DMS 273 (cell line): ENCODE data around the gene TMEM208.

ENCODE experiments used
- DNase-seq: peaks from one replicate; lab custom pipeline; 2025; ENCODE audit not compliant: unreplicated experiment; lab: John Stamatoyannopoulos, UW

The TMEM208 gene

DNA sequence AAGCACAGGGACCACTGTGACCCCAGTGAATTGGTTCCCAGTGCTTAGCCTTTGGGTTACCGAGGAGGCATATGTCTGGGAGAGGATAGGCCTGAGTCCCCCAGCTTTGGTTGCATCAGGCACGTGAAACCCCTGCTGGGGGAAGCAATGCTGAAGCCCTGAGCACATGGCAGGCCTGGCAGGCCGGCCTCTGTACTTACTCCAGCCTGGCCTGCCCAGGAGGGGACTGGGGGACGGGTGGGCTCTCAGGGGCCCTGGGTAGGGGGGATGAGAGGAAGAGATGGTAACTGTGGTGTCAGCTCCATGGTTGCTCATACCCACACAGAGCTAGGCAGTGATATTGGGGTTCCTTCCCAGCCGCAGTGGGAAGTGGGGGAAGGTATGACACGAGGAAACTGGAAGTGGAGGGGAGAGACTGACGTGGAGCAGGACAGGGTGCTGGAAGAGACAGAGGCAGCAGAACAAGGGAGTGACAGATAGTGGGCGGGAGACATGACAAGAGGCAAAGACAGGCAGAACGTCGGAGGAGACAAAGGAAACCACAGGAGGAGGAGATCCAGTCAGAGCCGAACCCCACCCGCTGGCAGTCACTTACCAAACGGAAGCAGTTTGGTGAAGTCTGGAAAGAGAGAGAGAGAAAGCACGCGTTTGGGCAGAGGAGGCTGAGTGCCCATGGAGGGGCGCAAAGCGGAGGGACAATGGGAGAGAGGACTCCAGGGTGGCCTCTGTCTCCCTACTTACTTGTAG lies 9.1 kb downstream of the TMEM208 start:
- DNase-seq, result no peak

DNA sequence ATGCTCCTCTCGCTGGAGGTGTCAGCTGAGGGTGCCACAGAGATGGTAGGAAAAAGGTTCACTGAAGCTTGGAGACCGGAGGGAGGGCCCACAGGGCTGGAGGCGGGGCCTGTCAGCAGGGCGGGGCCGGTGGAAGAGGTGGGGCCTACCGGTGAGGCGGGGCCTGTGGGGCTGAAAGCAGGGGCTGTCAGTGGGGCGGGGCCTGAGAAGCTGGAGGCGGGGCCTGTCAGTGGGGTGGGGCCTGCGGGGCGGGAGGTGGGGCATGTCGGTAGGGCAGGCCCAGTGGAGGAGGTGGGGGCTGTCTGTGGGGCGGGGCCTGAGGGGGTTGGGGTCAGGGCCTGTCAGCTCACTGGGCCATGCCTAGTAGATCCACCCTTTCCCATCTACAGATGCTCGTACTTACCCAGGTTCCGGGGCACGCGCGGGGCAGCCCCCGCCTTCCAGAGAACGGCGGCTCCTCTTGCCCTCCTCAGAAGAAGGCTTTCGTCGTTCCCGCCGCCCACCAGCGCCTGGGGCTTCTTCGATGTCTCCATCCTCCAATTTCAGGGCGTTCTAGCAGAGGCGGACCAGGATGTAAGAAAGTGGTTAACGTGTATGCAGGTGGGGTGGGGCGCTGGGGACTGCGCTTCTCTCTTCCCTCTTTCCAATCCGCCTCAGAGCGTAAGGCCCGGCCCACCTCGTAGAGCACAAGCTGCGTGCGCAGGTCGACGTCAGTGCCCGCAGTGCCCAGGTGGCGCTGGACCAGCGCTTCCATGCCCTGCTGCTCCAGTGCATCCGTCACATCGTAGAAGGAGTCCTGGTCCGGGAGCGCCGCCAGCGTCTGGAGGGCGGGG lies 9.8 kb downstream of the TMEM208 start:
- peak; percentile 68 for DNase-seq

DNA sequence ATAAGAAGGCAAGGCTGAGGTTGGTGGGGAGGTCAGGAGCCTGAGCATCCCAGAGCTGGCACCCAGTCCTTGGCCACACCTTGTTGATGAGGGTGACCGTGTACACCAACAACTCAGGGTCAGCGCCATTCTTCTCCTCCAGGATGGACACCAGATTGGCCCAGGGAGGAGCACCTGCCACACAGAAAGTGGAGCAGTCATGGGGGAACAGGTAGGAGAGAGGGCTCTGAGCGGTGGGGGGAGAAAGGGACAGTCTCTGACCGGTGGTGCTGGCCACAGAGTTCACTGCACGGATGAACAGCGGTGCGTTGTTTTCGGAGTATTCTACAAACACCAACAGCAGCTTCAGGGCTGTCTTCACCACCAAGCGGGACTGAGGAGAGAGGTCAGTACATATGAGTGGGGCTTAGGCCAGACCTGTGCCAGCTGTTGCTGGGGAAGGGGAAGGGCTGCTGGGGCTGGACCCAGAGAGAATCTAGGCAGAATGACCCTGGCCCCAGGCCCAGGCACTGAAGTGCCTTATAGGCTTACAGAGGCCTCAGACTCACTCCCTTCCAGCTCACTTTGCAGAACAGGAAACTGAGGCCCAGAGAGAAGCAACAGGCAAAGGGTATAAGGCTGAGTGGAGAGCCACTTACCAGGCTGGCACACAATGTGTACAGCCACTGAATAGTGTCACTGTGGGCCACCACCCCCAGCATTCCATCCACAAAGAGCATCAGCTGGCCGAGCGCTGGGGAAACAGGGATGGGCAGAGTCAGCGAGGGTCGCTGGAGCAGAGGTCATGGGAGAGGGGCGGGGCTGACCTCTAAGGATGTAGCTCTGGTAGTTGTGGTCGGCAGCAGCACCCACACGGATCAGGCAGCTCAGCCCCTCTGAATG lies 10.7 kb downstream of the TMEM208 start:
- no peak for DNase-seq

DNA sequence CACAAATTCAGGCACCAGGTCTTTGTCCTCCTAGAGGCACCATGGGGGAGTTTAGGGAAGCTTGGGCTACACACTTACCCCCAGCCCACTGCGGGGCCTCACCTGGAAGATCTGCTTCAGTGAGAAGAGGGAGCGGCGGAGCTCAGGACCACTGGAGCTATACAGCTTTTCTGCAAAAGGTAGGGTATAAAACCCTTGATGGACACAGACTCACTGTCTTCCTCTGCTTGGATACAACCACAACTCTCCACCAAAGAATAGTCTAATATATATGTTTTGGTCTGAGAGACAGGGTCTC lies 11.3 kb downstream of the TMEM208 start:
- DNase-seq, result no peak

DNA sequence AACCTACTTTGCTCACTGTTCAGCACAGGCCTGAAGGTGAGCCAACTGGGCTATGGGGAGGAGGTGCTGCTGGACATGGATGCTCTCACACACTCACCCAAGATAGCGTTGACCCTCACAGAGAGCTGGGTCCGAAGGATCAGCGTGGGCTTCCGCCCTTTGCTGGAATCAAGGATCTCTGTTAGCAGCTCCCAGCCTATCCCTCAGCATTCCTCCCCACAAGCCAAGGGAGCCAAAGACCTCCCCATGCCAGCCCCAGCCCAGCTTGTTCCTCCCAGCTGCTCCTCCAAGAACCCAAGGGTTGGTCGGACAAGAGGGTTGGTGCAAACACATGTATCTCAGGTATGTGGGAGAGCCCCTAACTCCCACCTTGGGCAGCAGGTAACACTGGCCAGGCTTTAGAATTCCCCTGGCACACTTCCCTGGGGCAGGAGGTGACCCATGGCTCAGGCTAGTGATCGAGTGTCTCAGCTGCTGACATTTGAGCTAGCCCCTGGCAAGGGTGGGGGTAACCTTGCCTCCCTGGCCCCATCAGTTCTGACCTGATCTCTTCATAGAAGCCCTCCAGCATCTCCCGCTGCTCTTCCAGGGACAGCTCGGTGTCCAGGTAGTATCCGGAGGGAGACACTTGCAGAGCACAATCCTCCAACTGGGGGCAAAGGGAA lies 12.0 kb downstream of the TMEM208 start:
- no peak for DNase-seq

DNA sequence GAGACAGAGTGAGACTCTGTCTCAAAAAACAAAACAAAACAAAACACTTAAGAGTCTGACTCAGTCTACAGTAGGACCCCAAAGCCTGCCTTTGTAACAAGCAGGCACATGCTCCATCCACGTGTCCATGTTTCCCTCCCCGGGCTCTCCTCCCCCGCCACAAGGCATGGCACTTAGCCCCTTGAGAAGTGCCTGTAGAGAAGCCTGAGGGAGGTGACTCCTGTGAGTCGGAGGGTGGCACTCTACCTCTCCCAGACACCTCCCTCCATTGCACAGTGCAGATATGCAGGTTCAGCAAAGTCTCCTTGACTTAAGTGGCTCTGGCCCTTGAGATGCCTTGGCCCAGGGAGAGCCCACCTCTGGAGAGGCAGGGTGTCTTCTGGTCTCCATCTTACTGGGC lies 13.6 kb downstream of the TMEM208 start:
- DNase-seq, result no peak

DNA sequence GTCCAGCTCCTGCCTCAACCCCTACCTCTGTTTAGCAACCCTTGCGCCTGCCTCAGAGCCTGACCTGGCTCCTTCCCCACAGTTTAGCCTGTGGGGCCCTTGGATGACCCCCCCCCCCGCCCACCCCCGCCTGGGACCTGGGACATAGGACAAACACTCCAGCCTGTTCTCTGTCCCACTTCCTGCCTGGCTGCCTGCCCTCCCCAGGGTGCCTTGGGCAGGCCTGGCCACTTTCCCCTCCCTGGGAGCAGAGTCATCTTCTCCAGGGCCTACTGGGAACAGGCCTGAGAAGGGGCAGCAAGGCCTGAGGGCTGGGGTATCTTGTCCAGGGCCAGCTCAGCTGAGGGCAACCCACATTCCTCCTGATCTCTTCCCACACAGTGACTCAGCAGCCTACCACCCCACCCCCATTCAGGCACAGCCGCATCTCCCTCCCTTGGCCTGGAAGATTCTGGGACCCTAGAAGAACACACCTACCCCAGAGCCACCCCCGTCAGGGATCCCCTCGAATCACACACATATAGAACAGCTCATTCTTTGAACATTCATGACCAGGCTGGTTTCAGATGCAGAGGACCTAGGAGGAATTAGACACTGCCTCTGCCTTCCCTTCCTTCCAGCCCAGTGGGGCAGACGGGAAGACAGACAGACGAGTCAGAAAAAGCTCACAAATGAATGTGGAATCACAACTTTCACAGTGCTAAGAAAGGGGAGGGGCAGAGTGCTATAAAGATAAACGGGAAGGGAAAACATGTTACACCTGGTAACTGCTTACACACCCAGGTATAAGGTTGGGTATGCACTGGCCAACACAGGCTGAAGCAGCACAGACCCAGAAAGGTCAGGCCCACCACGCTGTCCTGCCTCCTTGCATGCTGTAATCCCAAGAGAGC lies 14.3 kb downstream of the TMEM208 start:
- DNase-seq, result no peak

DNA sequence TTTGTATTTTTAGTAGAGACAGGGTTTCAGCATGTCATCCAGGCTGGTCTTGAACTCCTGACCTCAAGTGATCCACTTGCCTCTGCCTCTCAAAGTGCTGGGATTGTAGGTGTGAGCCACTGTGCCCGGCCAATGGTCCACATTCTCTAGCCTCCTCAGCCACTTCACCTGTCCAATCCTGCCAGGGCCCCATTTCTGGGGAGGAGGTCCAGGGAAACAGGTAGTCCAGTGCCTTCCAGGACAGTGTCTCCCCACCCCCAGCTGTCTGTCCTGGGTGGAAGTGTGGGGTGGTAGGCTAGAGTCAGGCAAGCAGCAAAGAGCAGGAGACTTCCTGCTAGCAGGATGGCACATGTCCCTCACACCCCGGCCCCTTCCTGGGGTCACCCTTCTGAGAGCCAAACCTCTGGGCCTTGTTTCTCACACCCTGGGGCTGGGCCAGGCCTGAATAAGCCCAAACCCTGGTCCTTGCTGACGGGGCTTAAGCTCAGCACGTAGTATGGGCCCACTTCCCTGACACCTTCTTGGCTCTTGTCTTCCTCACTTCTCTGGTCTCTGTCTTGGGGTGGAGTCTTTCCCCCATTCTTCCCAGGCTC lies 15.3 kb downstream of the TMEM208 start:
- no peak for DNase-seq

DNA sequence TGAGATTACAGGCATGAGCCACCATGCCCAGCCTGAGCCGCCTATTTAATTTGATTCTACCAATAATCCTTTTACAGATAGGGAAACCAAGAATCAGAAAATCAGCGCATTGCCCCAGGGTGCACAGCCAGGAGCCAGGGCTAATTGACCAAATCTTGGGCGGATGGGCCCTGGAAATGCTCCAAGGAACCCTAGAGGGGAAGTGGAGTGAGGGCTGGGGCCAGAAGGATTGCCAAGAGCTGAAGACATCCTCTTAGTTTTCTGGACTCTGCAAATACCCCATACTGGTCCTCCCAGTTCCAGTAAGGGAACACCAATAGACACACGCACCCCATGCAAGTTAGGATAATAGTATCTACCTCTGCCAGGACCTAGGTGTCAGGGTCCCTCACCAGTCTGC lies 16.6 kb downstream of the TMEM208 start:
- no peak for DNase-seq

DNA sequence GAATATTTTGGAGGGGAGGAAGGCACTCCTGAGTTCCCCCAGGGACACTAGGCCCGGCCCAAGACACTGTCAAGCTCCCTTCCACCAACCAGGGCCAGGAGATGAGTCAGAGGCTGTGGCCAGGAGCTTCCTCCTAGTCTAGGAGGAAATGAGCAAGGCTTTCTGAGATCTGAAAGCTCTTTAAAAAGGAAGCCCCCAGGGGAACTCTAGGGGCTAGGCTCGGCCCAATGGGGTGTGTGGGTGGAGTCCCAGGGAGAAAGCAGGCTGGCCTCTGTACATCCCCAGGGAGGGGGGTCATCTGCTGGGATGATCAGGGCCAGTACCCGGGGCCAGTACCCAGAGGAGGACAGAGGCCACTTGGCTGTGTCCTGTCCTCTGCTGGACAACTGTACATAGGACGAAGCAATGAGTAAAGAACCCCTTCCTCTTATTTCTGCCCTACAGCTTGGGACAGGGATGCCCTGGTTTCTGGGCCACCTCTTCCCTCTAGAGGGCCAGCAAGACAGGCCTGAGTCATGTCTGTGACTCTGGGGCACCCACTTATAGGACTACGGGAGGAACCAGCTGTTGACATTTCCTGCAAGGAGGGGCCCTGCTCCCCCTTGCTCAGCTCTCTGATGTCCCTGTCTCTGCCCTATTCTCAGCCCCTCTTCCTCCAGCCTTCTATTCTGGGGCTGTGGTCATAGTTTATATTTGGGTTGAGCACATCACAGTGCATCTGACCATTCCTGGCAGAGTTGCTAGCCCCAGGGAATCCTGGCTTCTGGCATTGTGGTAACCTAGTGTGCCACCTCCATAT lies 17.7 kb downstream of the TMEM208 start:
- no peak for DNase-seq

DNA sequence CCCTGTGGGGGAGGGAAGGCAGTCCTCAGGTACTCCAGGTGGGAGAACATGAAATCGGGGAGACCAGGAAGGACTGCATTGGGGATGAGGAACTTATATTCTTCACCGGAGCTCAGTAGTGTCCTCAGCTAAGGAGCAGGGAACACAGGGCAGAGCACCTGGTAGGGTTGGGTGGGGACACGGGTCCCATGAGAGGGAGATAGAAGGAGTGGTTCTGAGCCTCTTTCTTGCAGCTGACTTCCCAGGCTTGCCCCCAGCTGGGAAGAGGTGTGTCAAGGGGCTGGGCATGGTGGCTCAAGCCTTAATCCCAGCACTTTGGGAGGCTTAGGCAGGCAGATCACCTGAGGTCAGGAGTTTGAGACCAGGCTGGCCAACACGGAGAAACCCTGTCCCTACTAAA lies 18.3 kb downstream of the TMEM208 start:
- no peak for DNase-seq

DNA sequence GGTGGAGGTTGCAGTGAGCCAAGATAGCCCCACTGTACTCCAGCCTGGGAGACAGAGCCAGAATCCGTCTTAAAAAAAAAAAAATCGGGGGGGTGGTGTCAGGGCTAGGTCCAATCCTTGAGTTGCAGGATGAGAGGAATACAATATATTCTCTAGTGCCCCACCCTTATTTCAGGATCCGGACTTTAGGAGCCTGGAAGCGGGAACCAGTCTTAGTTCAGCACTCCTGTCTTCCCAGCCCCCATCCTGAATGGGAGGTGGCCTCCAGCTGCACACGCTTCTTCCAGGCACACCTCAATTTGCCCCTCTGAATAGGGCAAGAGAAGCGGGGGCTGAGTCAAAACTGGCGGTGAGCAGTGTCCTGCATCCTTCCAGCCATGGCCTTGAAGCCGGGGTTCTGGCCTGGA lies 18.7 kb downstream of the TMEM208 start:
- no peak for DNase-seq

DNA sequence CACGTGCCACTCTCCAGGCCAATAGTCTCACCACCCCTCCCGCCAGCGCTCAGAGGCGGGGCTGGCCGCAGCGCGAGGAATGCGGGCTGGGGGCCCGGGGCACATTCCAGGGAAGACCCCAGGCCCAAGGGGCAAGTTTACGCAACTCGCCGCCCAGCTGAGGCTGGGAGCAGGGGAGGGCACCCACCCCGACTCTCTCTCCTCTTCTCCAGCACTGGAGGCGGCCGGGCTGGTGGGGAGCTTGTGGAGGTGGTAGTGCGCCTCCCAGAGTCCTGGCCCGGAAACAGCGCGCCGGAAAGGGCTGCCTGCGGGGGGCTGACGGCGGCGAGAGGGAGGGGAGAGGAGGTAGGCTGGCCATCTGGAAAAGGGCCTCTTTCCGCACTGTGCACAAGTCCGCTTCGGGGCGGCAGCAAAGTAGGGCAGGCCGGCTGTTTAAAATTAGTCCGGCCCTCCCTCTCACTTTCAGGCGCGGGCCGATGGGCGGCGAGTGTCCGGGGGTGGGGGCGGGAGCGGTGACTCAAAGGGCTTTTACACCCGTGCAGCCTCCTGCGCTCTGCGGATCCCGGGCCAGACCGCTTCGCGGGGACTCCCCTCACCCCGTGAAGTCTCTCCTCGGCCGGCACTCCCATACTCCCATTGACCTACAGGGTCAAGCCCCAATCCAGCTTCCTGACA lies 19.3 kb downstream of the TMEM208 start:
- peak; percentile 92 for DNase-seq

DNA sequence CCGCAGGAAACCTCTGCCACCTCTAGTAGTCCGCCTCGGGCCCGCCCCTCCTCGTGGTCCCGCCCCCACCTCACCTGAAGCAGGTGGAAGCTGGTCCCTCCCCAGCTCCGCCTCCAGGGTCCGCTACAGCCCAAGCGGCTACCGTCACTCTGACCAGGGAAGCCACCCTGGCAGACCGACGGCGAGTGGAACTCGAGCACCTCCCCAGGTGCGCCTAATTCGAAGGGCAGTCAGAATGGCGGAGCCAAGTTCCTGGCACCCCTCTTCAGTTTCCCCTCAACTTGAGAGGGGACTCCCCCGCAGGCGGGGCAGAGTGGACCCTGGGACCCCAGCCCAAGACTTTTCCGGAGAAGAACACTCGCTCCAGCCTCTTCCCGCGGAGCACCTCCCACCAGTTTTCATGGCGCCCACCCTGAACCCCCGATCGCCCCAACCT lies 19.8 kb downstream of the TMEM208 start:
- peak; percentile 63 for DNase-seq

DNA sequence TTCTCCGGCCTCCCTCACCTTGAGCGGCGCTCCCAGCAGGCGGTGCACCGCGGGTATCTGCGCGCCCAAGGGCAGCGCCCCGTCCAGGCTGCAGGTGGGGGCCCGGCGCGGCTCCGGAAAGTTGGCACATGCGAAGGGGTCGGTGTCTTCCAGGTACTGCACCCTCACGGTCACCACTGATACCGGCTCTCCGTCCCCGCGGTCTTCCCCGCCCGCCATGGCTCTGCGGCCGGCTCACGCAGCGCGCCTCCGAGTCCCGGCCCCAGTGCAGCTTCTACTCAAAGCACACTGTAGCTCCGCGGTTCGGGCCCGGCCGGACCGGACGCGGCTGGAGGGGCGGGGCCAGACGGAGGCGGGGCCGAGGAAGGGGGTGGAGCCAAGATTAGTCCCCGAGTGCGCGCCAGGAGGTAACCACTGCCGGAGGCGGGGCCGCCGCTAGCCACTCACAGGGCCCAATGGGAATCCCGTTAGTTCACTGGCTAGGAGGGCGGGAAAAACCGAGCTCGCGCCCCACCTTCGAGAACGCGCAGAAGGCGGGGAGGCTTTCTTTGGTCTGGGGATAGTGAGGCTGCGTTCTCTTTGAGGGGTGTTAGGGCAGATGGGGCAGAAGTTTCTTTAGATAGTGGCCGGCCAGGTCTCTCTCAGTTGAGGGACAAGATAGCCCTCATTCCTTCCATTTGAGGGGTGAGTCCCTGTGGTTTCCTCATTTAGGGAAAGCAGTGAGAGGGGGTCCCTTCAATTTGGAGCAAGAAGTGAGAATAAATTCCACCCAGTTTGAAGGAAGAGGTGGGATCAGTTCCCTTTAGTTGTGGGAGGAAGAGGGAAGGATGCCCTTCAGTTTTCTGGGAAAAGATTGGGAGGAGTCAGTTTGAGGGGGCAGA lies 20.5 kb downstream of the TMEM208 start, which contains the start of gene FHOD1:
Gene FHOD1, minus strand, starts transcription at position 290 of the 881 bp plus-strand sequence. Its CDS starts 71 bp downstream, at position 219.
- peak; percentile 98 for DNase-seq

DNA sequence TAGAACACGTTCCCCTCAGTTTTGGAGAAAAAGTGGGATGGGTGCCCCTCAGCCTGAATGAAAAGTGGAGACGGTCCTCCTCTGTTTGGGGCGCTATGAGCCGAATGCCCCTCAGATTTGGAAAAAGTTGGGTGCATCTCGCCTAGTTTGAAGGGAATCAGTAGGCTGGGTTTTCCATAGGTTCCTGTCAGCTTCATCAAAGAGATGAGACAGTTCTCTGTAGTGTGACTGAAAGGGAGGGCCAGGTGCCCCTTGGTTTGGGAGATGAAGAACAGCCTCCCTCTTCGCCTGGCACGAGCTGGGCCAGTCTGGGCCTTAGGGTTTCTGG lies 21.1 kb downstream of the TMEM208 start:
- DNase-seq, result no peak

DNA sequence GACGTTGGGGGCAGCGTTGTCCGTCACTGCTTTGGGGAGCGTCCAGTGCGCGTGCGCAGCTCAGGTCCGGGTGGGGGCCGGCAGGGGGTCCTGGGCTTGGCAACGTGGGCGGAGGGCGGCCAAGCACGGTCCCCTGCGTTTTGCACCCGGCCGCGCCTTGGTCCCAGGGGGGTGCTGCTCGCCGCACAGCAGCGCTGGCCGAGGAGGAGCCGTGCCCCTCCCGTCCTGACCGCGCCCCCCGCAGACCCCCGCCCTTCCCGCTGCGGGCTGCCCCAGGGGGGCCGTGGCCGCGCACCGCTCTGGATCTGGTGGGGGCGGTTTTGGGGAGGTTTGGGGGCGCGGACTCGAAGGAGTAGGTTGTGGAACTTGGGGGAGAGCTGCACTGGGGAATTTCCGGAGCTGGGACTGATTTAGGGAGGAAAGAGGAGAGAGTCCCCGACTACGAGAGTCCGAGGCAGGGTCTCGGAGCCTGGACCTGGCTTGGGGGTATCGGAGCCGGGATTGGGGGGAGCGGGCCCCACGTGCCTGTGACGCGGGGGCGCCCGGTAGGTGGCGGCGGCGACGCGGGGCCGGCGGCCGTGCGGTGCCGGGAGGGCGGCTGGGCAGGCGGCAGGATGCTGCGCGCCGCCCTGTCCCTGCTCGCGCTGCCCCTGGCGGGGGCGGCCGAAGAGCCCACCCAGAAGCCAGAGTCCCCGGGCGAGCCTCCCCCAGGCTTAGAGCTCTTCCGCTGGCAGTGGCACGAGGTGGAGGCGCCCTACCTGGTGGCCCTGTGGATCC lies 21.7 kb downstream of the TMEM208 start, which contains the start of gene SLC9A5:
Gene SLC9A5, plus strand, starts transcription at position 579 of the 777 bp plus-strand sequence. Its CDS starts 36 bp downstream, at position 615.
- peak; percentile 55 for DNase-seq
